Retinal pigment epithelial cell (primary cell): ENCODE measurements around the gene GNAZ.
"Not testable (repeated sequence)": the region's sequence is repeated elsewhere in the genome, so short reads cannot be mapped to it uniquely, and the experiment has no call there.

Experiments
- DNase-seq: peaks from one replicate; pipeline ENCODE4 v3.0.0-alpha.2; 2010; ENCODE audit warnings: low read depth
- H3K4me3 ChIP-seq: 2 replicates; pipeline ENCODE4 v1.5.1; 2011; ENCODE audit warnings: mild to moderate bottlenecking, low read length, control low read depth, moderate library complexity
- CTCF ChIP-seq: conservative IDR thresholded peaks from 2 replicates; pipeline ENCODE4 v1.5.1; 2011; ENCODE audit warnings: low read depth, low read length, control low read depth, inconsistent platforms

GNAZ gene

GRCh38 chr22:23070418-23071229, at the start of gene GNAZ:
GNAZ (plus strand) TSS chr22:23070519; CDS start chr22:23095696, 25,177 bp downstream.
- no peak for DNase-seq
- no peak for TF ChIP-seq CTCF
- H3K4me3 ChIP-seq, result peak within 1 kb of the TSS; percentile 68

GRCh38 chr22:23020659-23021293, 49.5 kb upstream of the GNAZ start:
- no peak overlapping the region for H3K4me3 ChIP-seq
- DNase-seq, result no peak
- TF ChIP-seq CTCF, result no peak

DNA sequence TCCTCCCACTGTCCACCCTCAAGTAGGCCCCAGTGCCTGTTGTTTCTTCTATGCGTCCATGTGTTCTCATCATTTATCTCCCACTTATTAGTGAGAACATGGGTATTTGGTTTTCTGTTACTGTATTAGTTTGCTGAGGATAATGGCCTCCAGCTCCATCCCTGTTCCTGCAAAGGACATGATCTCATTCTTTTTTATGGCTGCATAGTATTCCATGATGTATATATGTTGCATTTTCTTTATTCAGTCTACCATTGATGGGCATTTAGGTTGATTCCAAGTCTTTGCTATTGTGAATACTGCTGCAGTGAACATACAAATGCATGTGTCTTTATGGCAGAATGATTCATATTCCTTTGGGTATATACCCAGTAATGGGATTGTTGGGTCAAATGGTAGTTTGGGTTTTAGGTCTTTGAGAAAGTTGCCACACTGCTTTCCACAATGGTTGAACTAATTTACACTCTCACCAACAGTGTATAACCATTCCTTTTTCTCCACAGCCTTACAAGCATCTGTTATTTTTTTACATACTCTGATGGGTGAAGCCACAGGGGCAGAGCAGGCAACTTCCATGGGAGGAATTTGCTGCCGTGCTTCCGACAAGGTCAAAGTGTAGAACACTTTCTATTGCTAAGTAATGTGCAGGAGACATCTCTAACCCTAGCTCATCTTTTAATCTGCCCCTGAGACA, 48.5 kb upstream of the GNAZ start:
- DNase-seq, result not testable (repeated sequence)

GRCh38 chr22:23023294-23023693, 47.0 kb upstream of the GNAZ start:
- no peak overlapping the region for H3K4me3 ChIP-seq
- no peak for DNase-seq
- no peak for TF ChIP-seq CTCF

More for the DNA sequence above, 48.5 kb upstream of the GNAZ start:
- not testable (repeated sequence) for H3K4me3 ChIP-seq

DNA sequence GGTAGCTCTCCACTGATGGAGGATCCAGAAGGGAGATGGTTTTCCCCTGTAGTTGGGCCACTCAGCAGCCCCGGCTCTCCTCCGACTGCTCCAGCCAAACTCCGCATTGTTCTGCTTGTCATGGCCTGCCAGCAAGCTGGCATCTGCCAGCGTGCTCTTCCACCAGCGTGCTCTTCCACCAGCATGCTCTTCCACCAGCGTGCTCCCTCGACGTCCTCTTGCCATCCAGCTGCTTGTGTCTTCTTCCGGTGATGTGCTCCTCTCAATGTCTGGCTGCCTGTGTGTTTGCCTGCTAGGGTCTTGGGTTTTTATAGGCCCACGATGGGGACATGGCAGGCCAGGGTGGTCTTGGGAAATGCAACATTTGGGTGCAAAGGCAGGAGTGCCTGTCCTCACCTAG, 43.5 kb upstream of the GNAZ start:
- TF ChIP-seq CTCF, result no peak
- DNase-seq, result no peak
- H3K4me3 ChIP-seq, result no peak overlapping the region

GRCh38 chr22:23027849-23028248, 42.5 kb upstream of the GNAZ start:
- DNase-seq, H3K4me3 ChIP-seq: not testable (repeated sequence)

GRCh38 chr22:23029521-23030228, 40.6 kb upstream of the GNAZ start:
- no peak overlapping the region for H3K4me3 ChIP-seq
- no peak for TF ChIP-seq CTCF
- DNase-seq, result no peak
